NT2/D1 (cell line): ENCODE data around the gene TLE1.
A peak's percentile ranks its signal among the peaks of the same experiment; 100 is the strongest.

Experiments
- DNase-seq: peaks from one replicate; pipeline ENCODE4 v3.0.0-alpha.2; 2011; ENCODE audit warnings: low read depth, low spot score
- H3K27me3 ChIP-seq: 2 replicates; pipeline ENCODE4 v1.6.0; 2011; ENCODE audit warnings: mild to moderate bottlenecking; ENCODE audit not compliant: insufficient read length, insufficient read depth
- H3K36me3 ChIP-seq: 2 replicates; pipeline ENCODE4 v1.6.1; 2011; ENCODE audit warnings: mild to moderate bottlenecking, low read length, mixed read lengths; ENCODE audit not compliant: insufficient read depth, insufficient read length
- H3K4me1 ChIP-seq: 2 replicates; pipeline ENCODE4 v1.5.1; 2011; ENCODE audit not compliant: insufficient read depth, insufficient read length
- H3K4me3 ChIP-seq: 2 replicates; pipeline ENCODE4 v1.5.1; 2011; ENCODE audit warnings: low read depth; ENCODE audit not compliant: insufficient read length
- H3K9ac ChIP-seq: 2 replicates; pipeline ENCODE4 v1.6.0; 2011; ENCODE audit warnings: low read depth; ENCODE audit not compliant: insufficient read length
- H3K9me3 ChIP-seq: 2 replicates; pipeline ENCODE4 v1.5.1; 2011; ENCODE audit warnings: mild to moderate bottlenecking, low read length; ENCODE audit not compliant: insufficient read depth
- SUZ12 ChIP-seq: IDR thresholded peaks from 2 replicates; pipeline ENCODE4 v1.6.1; 2011; ENCODE audit not compliant: insufficient read length, insufficient read depth; ENCODE audit errors: extremely low read depth
- YY1 ChIP-seq: IDR thresholded peaks from 2 replicates; pipeline ENCODE4 v1.6.1; 2011; ENCODE audit not compliant: insufficient read length, insufficient read depth
- ZNF274 ChIP-seq: IDR thresholded peaks from 2 replicates; pipeline ENCODE4 v1.6.1; 2011; ENCODE audit warnings: mild to moderate bottlenecking, low read depth, low read length

TLE1 gene

DNA sequence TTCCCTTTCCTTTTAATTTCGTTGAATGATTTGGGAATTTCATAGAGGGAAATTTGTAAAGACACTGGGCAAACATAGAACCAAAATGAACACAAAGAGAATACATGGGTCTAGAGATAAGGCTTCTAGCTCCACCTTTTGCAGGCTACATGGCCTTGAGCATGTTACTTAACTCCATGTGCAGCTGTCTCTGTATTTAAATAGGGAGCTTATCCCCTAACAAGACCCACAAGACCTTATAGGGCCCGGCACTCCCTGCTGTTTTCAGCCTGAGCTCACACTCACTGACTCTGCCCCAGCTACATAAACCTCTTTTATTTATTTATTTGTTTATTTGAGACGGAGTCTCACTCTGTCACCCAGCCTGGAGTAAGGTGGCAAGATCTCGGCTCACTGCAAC is 30.6 kb upstream of the TLE1 start:
- Histone ChIP-seq H3K36me3 (no peaks in the 10 kb centered on the region), H3K9ac (no peak overlapping the region), H3K27me3 (no peaks in the 10 kb centered on the region), H3K9me3 (no peaks in the 10 kb centered on the region), H3K4me3 (no peak overlapping the region), H3K4me1 (peaks cover 4% of the 10 kb centered on the region)
- no peak for DNase-seq
- no peak for TF ChIP-seq SUZ12
- no peak for TF ChIP-seq YY1
- no peak for TF ChIP-seq ZNF274

DNA sequence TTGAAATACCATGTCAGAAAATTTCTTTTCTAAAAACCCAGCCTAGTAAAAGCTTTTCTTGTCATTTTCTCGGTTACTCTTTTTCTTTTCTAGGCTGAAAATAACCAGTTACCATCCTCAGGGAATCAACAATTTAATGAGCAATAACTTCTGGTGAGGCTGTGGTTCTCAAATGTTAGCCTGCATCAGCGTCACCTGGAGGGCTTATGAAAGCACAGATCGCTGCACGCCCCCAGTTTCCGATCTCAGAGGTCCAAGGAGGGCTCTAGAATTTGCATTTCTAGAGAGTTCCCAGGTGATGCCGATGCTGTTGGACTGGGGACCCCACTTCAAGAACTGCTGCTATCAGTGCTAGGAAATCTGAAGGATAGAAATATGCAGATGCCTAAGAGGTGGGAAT is 28.9 kb upstream of the TLE1 start:
- TF ChIP-seq YY1 = no peak
- TF ChIP-seq ZNF274 = no peak
- TF ChIP-seq SUZ12 = no peak
- DNase-seq = no peak

DNA sequence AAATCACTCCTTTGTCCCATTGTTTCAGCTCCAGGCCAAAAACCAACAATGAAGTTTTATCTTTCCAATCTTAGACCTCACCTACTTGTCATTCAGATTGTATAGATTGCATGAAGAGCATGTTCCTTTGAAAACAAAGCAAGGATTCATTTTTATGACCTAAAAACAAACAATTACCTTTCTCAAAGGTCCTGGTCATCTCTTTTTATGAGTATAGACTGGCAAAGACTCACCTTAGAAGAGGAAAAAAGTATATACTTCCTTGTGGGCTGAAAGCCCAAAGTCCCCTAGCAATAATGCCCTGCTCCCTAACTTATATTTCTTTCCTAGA is 28.4 kb upstream of the TLE1 start:
- Histone ChIP-seq H3K9me3 (no peaks in the 10 kb centered on the region), H3K4me3 (no peak overlapping the region), H3K9ac (no peak overlapping the region), H3K36me3 (no peaks in the 10 kb centered on the region), H3K27me3 (no peaks in the 10 kb centered on the region), H3K4me1 (peaks cover 4% of the 10 kb centered on the region)
- no peak for TF ChIP-seq YY1
- no peak for DNase-seq

More for the DNA sequence above, 28.9 kb upstream of the TLE1 start:
- Histone ChIP-seq H3K4me1 (peaks cover 4% of the 10 kb centered on the region), H3K9ac (peak overlapping the region; percentile 6), H3K9me3 (no peaks in the 10 kb centered on the region), H3K27me3 (no peaks in the 10 kb centered on the region), H3K4me3 (no peak overlapping the region), H3K36me3 (no peaks in the 10 kb centered on the region)

DNA sequence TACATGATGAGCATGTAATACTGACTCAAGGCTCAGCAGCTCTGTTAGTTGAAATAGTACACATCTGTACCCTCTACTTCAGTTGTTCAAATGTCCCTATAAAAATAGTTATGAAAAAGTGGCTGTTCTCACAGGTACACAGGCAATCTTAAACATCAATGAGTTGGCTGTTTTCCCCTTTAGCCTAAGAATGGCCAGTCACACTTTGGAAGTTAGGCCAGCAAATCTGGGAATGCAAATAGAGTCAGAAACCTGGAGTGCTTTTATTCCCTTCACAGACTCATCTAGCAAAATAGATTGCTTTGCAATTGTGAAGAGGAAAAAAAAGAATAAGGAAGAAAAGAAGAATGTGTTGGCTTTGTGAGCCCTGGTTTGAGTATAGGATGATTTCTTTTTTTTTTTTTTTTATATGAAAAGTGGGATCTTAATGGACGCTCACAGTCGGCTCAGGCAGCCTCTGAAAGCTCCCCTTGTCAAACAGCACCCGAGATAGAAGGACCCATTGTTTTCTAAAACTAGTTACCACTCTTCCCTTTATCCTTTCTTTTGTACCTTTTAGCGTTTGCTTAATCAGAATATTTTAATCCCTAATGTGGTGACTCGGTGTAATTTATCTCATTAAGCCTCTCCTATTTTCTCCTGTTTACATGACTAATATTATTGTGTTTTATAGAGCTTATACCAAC is 27.9 kb upstream of the TLE1 start:
- TF ChIP-seq SUZ12 = no peak
- TF ChIP-seq ZNF274 = no peak
- no peak for TF ChIP-seq YY1
- Histone ChIP-seq H3K36me3 (no peaks in the 10 kb centered on the region), H3K4me1 (peaks cover 4% of the 10 kb centered on the region), H3K27me3 (no peaks in the 10 kb centered on the region), H3K4me3 (no peak overlapping the region), H3K9ac (no peak overlapping the region), H3K9me3 (no peaks in the 10 kb centered on the region)
- DNase-seq = no peak

DNA sequence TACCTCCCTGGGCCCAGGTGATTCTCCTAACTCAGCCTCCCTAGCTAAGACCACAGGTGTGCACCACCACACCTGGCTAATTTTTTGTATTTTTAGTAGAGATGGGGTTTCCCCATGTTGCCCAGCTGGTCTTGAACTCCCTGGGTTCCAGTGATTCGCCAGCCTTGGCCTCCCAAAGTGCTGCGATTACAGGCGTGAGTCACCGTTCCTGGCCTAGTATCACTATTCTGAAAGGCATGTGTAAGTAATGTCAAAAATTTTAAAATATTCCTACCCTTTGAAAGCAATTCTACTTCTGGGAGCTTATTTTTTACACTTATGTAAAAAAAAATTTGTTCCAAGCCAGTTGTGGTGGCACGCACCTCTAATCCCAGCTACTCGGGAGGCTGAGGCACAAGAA is 27.1 kb upstream of the TLE1 start:
- DNase-seq = no peak
- Histone ChIP-seq H3K27me3 (no peaks in the 10 kb centered on the region), H3K9ac (no peak overlapping the region), H3K9me3 (no peaks in the 10 kb centered on the region), H3K4me1 (peaks cover 4% of the 10 kb centered on the region), H3K36me3 (no peaks in the 10 kb centered on the region), H3K4me3 (no peak overlapping the region)
- TF ChIP-seq YY1 (no peak), SUZ12 (no peak)

DNA sequence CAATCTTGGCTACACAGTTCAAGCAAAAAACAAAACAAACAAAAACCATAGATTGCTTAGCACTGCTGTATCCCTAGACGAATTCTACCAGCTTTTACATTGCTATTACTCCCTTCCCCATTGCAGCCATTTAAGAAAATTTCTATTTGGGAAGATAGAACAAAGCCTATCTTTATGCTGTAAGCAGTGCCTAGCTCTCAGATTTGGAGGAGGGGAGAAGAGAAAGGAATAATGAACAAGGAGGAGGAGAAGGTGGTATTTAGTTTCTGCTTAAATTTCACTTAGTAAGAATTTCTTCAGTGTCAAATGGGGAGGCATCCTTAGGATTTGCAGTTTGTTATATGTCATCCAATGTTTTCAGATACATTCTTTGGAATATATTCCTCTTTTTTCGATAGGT is 16.2 kb upstream of the TLE1 start:
- H3K27me3 ChIP-seq = no peaks in the 10 kb centered on the region
- TF ChIP-seq YY1 (no peak), SUZ12 (no peak), ZNF274 (no peak)
- no peaks in the 10 kb centered on the region for H3K9me3 ChIP-seq

DNA sequence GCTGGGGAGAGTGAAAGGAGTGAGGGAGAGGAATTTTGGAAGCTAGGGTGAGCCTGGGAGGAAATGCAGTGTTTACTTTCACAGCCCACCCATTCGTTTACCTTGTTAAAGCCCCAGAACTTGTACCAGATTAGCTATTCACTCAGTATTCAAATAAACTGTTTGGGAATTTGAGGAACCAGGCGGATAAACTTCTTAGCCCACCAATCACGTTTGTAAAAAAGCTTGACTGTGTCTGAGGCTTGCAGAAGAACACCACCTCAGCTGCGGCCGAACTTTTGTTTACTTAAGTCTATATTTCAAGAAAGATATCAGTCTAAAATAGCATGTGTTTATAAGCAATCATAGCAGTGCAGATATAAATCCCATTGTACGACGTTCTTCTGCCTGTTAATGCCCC is 5.2 kb upstream of the TLE1 start:
- no peak overlapping the region for H3K4me3 ChIP-seq
- H3K27me3 ChIP-seq = peaks cover 21% of the 10 kb centered on the region
- no peaks in the 10 kb centered on the region for H3K36me3 ChIP-seq
- DNase-seq = no peak
- peaks cover 5% of the 10 kb centered on the region for H3K4me1 ChIP-seq
- H3K9me3 ChIP-seq = no peaks in the 10 kb centered on the region
- no peak overlapping the region for H3K9ac ChIP-seq
- TF ChIP-seq YY1 = no peak
- TF ChIP-seq SUZ12 = no peak
- no peak for TF ChIP-seq ZNF274

More for the DNA sequence above, 16.2 kb upstream of the TLE1 start:
- DNase-seq = no peak
- Histone ChIP-seq H3K4me1 (no peaks in the 10 kb centered on the region), H3K4me3 (no peak overlapping the region), H3K9ac (no peak overlapping the region), H3K36me3 (no peaks in the 10 kb centered on the region)

DNA sequence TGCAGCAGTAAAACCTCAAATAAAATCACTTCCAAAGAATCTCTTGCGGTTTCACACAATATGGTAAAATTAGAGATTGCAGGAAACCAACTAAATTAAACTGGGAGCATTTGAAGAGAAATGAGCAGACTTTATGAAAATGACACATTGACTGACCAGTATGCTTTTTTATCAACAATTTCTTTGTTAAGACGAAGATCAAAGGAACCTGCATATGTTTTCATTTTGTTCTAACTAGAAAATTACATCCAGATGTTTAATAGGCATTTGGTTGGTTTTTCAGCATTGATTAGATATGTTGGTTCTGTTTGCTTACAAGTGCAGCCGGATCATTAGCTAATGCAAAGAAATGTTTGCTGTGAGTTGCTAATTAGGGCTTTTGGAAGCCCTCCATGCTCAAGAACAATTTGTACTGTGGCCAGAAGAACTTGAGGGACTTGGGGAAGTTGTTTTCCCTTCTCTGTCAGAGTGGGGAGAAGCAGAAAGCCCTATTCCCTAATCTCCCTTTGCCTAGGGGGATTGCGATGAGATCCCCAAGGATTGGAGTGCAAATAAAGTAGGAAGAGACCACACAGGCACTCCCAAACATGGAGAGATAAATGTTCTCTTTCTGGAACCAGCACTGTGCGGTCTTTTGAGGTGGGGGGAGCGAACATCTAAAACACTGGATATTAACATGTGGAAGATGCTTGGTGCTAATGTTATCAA is 4.5 kb upstream of the TLE1 start:
- Histone ChIP-seq H3K9ac (no peak overlapping the region), H3K9me3 (no peaks in the 10 kb centered on the region), H3K27me3 (peaks cover 21% of the 10 kb centered on the region), H3K36me3 (no peaks in the 10 kb centered on the region), H3K4me1 (peaks cover 5% of the 10 kb centered on the region), H3K4me3 (no peak overlapping the region)
- DNase-seq = no peak
- TF ChIP-seq ZNF274 (no peak), YY1 (no peak), SUZ12 (no peak)
